K562 (cell line): ENCODE results near the gene RNU5D-1. TPM values are rescaled to one million over a fixed set of nuclear protein-coding genes. Genes with fewer than 3 reads are reported as not detected.

Source experiments
- ARHGAP35 ChIP-seq: fragments of 450-650 bp; IDR thresholded peaks from 2 replicates; pipeline ENCODE4 v1.6.1; 2018; ENCODE audit not compliant: partially characterized antibody
- ARNT ChIP-seq, 2 experiments: fragments of 450-650 bp; IDR thresholded peaks; 2 replicates each; pipeline ENCODE4 v1.6.1; 2016; ENCODE audit warnings: mild to moderate bottlenecking in 1 of 2
- BRD4 ChIP-seq: fragments of 200-600 bp; sonication (generic); IDR thresholded peaks from 2 replicates; pipeline ENCODE4 v1.6.1; 2017; ENCODE audit warnings: inconsistent platforms
- EP400 ChIP-seq: fragments of 450-650 bp; IDR thresholded peaks from 2 replicates; pipeline ENCODE4 v1.6.1; 2017; ENCODE audit warnings: antibody characterized with exemption, mild to moderate bottlenecking, moderate library complexity
- HNRNPH1 ChIP-seq: fragments of 200-400 bp; formaldehyde crosslinking; optimal IDR thresholded peaks from 2 replicates; pipeline ENCODE3; 2017; ENCODE audit warnings: low read depth, mild to moderate bottlenecking, low read length, moderate library complexity
- LARP7 ChIP-seq: fragments of 450-650 bp; IDR thresholded peaks from 2 replicates; pipeline ENCODE4 v1.6.1; 2016
- MXI1 ChIP-seq: IDR thresholded peaks from 2 replicates; pipeline ENCODE4 v1.6.1; 2011; ENCODE audit warnings: low read depth, mild to moderate bottlenecking, improper control_type of control experiment, low read length
- POLR2H ChIP-seq: IDR thresholded peaks from 2 replicates; pipeline ENCODE4 v1.6.1; 2016; ENCODE audit warnings: missing genetic modification characterization, low read depth, mild to moderate bottlenecking, control low read depth, missing compliant biosample characterization, moderate library complexity
- ZFPM2 ChIP-seq: fragments of 250-450 bp; sonication (Bioruptor Pico); IDR thresholded peaks from 2 replicates; pipeline ENCODE4 v1.5.1; 2022; ENCODE audit warnings: mild to moderate bottlenecking
- polyA plus RNA-seq, 8 experiments: library from polyadenylated mRNA; depleted of rRNA in 4 of 8; stranded (reverse) in 5 of 8; unstranded in 3 of 8; fragments of >200 nt; fragmentation: Nextera tagmentation in 2 of 8; fragmentation: Illumina TruSeq in 1 of 8; extraction: Ambion mirVana in 2 of 8; extraction: Trizol in 1 of 8; gene quantifications; 2 replicates each; pipeline versions ENCODE4 v1.2.1 to v1.2.3, GENCODE V29; 2011 to 2014; ENCODE audit warnings: inconsistent platforms in 1 of 8, missing spikeins in 1 of 8
- total RNA-seq, 7 experiments: library from RNA; depleted of rRNA in 6 of 7; stranded (reverse); fragments of >200 nt in 6 of 7; fragmentation: Illumina TruSeq in 2 of 7; extraction: Trizol in 2 of 7; gene quantifications; 2 replicates each; pipeline versions ENCODE4 v1.2.1 to v1.2.3, GENCODE V29; 2011 to 2021; ENCODE audit warnings: low replicate concordance in 1 of 7
- TF ChIP-seq, protein P1 (sequence below): fragments of 450-650 bp; IDR thresholded peaks from 2 replicates; pipeline ENCODE4 v1.6.1; 2017; ENCODE audit warnings: antibody characterized with exemption, mild to moderate bottlenecking
- TF ChIP-seq, protein P2 (sequence below): sonication (generic); formaldehyde crosslinking; IDR thresholded peaks from 2 replicates; pipeline ENCODE4 v1.8.0; 2023; ENCODE audit warnings: mild to moderate bottlenecking, missing genetic modification reagents
- TF ChIP-seq, protein P3 (sequence below), 2 experiments: fragments of 450-650 bp in 1 of 2; sonication (generic) in 1 of 2; formaldehyde crosslinking; conservative IDR thresholded peaks; 2 replicates each; pipeline versions ENCODE4 v1.4.0 to v1.8.1; 2020 to 2022; ENCODE audit warnings: mild to moderate bottlenecking in 1 of 2, missing genetic modification reagents in 1 of 2
- TF ChIP-seq, protein P4 (sequence below): fragments of 250-450 bp; sonication (Bioruptor Pico); IDR thresholded peaks from 2 replicates; pipeline ENCODE4 v1.5.0; 2021; ENCODE audit warnings: mild to moderate bottlenecking, borderline replicate concordance
- TF ChIP-seq, protein P5 (sequence below): fragments of 250-450 bp; sonication (Bioruptor Pico); IDR thresholded peaks from 2 replicates; pipeline ENCODE4 v1.4.0; 2020

The RNU5D-1 gene
- total and polyA plus RNA-seq, 9 of the 15 experiments (the other 6 are each of a cell fraction or from before 2014, with no cell fraction given), result under 0.01 TPM; not detected in 8

DNA sequence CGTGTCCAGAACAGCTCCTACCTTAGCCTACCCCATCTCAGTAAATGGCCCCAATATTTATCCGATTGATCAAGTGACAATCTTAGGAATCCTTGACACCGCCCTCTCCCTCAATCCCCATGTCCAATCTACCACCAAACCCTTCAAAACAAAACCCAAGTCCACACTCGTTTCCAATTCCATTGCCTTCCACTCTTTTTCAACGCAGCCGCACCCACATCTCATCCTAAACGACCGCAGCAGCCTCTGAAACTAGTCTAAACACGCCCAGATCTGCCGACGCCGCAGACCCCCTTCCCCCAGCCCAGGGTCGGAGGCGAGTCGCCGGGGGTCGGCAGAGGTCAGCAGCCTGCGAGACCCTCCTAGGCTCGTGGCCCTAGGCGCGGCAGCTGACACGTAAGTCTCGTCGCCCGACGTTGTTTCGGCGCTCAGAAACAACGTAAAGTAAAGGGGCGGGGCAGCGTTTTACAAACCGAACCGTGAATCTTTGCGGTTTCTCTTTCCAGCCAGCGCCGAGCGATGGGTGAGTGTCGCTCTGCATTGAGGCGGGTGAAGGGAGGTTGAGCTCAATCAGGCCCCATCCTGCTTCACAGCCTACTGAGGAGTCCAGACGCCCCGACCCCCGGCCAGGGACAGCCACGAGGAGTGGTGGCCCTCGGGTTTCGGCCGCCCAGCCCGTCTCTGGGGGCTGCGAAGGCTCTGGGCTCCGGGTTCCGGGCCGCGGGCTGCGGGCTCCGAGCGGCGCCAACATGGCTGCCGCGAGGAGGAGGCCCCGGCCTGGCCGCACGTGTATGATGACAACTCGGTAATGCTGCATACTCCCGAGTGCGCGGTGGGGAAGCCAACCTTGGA is 44.3 kb upstream of the RNU5D-1 start, which contains the start of gene RPS8 (continued):
- TF ChIP-seq, protein P1, sequence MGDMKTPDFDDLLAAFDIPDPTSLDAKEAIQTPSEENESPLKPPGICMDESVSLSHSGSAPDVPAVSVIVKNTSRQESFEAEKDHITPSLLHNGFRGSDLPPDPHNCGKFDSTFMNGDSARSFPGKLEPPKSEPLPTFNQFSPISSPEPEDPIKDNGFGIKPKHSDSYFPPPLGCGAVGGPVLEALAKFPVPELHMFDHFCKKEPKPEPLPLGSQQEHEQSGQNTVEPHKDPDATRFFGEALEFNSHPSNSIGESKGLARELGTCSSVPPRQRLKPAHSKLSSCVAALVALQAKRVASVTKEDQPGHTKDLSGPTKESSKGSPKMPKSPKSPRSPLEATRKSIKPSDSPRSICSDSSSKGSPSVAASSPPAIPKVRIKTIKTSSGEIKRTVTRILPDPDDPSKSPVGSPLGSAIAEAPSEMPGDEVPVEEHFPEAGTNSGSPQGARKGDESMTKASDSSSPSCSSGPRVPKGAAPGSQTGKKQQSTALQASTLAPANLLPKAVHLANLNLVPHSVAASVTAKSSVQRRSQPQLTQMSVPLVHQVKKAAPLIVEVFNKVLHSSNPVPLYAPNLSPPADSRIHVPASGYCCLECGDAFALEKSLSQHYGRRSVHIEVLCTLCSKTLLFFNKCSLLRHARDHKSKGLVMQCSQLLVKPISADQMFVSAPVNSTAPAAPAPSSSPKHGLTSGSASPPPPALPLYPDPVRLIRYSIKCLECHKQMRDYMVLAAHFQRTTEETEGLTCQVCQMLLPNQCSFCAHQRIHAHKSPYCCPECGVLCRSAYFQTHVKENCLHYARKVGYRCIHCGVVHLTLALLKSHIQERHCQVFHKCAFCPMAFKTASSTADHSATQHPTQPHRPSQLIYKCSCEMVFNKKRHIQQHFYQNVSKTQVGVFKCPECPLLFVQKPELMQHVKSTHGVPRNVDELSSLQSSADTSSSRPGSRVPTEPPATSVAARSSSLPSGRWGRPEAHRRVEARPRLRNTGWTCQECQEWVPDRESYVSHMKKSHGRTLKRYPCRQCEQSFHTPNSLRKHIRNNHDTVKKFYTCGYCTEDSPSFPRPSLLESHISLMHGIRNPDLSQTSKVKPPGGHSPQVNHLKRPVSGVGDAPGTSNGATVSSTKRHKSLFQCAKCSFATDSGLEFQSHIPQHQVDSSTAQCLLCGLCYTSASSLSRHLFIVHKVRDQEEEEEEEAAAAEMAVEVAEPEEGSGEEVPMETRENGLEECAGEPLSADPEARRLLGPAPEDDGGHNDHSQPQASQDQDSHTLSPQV, result peak; percentile 87
- peak; percentile 100 for TF ChIP-seq EP400
- TF ChIP-seq, protein P2, sequence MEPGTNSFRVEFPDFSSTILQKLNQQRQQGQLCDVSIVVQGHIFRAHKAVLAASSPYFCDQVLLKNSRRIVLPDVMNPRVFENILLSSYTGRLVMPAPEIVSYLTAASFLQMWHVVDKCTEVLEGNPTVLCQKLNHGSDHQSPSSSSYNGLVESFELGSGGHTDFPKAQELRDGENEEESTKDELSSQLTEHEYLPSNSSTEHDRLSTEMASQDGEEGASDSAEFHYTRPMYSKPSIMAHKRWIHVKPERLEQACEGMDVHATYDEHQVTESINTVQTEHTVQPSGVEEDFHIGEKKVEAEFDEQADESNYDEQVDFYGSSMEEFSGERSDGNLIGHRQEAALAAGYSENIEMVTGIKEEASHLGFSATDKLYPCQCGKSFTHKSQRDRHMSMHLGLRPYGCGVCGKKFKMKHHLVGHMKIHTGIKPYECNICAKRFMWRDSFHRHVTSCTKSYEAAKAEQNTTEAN, result peak; percentile 93
- TF ChIP-seq POLR2H (tag), result peak; percentile 98
- no peak for TF ChIP-seq ARHGAP35
- TF ChIP-seq HNRNPH1, result no peak
- TF ChIP-seq, protein P3, sequence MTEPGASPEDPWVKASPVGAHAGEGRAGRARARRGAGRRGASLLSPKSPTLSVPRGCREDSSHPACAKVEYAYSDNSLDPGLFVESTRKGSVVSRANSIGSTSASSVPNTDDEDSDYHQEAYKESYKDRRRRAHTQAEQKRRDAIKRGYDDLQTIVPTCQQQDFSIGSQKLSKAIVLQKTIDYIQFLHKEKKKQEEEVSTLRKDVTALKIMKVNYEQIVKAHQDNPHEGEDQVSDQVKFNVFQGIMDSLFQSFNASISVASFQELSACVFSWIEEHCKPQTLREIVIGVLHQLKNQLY (CRISPR knock-in tag; conservative IDR thresholded peaks at IDR 0.05), result 0 out of 4 replicates have a peak, but pooled peaks of 1 of the 2 experiments have one; percentile 46
- peak; percentile 100 for TF ChIP-seq BRD4
- TF ChIP-seq, protein P4, sequence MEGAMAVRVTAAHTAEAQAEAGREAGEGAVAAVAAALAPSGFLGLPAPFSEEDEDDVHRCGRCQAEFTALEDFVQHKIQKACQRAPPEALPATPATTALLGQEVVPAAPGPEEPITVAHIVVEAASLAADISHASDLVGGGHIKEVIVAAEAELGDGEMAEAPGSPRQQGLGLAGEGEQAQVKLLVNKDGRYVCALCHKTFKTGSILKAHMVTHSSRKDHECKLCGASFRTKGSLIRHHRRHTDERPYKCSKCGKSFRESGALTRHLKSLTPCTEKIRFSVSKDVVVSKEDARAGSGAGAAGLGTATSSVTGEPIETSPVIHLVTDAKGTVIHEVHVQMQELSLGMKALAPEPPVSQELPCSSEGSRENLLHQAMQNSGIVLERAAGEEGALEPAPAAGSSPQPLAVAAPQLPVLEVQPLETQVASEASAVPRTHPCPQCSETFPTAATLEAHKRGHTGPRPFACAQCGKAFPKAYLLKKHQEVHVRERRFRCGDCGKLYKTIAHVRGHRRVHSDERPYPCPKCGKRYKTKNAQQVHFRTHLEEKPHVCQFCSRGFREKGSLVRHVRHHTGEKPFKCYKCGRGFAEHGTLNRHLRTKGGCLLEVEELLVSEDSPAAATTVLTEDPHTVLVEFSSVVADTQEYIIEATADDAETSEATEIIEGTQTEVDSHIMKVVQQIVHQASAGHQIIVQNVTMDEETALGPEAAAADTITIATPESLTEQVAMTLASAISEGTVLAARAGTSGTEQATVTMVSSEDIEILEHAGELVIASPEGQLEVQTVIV (CRISPR knock-in tag), result peak; percentile 67; the same call in 1 of the 2 replicates
- peak; percentile 67; the same call in 1 of the 2 replicates for TF ChIP-seq ZFPM2 (CRISPR knock-in tag)
- TF ChIP-seq MXI1, result no peak
- peak; percentile 88 to 95 for TF ChIP-seq ARNT (IDR thresholded peaks at IDR 0.05)
- TF ChIP-seq, protein P5, sequence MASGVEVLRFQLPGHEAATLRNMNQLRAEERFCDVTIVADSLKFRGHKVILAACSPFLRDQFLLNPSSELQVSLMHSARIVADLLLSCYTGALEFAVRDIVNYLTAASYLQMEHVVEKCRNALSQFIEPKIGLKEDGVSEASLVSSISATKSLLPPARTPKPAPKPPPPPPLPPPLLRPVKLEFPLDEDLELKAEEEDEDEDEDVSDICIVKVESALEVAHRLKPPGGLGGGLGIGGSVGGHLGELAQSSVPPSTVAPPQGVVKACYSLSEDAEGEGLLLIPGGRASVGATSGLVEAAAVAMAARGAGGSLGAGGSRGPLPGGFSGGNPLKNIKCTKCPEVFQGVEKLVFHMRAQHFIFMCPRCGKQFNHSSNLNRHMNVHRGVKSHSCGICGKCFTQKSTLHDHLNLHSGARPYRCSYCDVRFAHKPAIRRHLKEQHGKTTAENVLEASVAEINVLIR, result peak; percentile 99
- peak; percentile 97 for TF ChIP-seq LARP7
